ENCODE measurements around the gene SCD5.

Gene SCD5

DNA sequence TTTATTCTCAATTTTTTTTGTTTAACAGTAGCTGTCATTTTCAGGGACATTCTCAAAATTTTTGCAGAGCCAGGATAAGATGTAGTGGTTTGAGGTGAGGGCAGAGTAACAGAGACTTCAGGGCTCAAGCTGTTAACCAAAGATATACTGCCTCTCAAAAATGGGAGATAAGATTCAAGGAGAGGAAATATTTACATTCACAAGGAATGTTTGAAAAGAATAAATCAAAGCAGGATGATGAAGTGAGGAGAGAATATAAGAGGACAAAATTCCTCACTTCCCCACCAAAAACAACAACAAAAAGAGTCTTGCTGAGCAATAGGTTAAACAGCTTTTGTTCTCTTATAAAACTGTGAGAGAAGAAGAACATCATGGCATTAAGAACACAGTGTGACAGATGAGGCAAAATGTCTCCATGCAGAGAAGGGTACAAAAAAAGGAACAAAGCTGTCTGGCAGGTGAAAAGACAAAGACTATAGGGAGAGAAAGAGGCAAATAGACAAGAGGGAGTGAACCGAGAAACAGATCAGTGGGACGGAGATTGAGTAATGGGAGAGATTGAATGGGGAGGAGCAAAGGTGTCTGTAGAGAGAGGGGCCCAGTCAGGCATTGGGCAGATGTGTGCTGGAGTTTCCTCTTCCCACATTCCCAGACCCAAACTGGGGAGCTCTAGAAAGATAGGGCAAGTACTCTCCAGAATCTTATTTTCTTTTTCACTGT, 130.7 kb downstream of the SCD5 start:
- TF ChIP-seq, protein P1, sequence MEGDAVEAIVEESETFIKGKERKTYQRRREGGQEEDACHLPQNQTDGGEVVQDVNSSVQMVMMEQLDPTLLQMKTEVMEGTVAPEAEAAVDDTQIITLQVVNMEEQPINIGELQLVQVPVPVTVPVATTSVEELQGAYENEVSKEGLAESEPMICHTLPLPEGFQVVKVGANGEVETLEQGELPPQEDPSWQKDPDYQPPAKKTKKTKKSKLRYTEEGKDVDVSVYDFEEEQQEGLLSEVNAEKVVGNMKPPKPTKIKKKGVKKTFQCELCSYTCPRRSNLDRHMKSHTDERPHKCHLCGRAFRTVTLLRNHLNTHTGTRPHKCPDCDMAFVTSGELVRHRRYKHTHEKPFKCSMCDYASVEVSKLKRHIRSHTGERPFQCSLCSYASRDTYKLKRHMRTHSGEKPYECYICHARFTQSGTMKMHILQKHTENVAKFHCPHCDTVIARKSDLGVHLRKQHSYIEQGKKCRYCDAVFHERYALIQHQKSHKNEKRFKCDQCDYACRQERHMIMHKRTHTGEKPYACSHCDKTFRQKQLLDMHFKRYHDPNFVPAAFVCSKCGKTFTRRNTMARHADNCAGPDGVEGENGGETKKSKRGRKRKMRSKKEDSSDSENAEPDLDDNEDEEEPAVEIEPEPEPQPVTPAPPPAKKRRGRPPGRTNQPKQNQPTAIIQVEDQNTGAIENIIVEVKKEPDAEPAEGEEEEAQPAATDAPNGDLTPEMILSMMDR (IDR thresholded peaks at IDR 0.05), result no peak

DNA sequence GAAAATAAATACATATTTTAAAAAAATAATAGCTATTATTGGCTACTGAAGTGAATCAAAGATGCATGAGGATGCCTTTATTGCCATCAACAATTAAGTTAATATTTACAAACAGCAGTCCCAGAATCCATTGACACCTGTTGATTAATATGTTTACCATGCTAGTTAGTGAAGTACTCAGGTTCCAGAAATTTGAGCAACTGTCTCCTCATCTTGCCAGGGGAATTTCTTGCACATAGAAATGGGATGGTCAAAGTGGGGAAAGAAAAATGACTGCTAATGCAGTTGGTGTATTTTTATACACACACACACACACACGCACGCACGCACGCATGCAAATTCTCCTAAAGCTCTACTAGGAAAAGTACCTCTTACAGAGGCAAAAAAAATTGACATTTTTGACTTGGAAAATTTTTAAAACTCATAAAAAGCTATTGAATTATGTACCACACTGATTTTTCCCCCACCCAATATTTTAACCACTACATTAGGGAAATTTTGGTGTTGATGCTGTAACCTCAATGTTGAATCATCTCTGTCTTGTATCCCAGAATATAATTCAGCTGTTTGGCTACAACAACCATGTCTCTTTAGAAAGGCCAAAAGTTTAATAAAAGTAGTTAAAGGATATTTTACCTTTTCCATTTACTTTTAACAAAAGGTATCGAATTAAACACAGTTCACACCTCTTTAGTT, 131.5 kb downstream of the SCD5 start:
- TF ChIP-seq, protein P1 (IDR thresholded peaks at IDR 0.05), result no peak

DNA sequence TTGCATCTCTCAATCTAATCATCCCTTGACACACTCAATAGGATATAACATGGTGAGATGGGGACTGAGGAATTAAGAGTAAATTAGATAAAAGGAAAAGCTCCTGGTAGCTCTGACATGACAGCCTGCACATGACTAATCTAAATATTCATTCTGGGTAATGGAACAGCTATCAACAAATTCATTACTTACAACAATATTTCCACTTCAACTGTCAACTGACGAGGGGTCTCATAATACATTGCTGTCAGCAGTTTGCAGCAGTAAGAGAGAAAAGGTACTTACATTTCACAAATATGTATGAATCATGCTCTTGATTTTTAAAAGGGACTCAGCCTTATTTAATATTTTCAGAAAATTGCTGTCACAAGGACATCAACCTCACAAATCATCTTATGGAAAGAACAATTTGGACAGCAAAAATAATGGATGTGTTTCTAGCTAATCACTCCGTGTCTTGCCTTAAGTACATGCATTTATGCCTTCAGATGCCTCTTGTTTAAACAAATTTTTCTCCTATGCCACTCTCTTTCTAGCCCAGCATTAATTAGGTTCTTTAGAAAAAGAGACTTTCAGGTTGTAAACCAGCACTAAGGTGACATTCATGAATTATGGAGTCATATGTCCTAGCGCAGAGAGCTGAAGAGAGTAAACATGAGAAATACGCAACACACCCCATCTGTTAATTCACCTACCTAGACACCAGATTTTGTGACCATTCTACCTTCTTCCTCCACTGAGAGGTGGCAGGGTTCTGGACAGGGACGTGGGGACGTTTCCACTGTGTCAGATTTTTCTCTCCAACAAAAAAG, 137.2 kb downstream of the SCD5 start:
- TF ChIP-seq, protein P1 (IDR thresholded peaks at IDR 0.05), result no peak

DNA sequence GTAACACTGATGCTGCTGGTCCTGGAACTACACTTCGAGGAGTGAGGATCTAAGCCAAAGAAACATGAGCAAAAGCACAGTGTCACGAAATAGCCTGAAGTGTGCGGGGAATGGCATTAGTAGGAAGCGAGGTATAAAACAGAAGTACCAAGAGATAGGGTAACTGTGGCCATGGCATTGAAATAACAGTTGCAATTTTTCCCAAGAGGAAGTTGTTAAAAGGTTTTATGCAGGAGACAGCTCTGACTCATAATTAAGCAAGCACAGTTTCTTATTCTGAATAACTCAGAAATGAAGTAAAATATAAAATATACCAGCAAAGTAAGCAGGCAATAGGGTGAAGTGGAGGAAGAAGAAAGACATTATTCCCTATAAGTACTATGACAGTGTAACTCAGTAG, 146.5 kb downstream of the SCD5 start:
- TF ChIP-seq, protein P1 (IDR thresholded peaks at IDR 0.05), result no peak

DNA sequence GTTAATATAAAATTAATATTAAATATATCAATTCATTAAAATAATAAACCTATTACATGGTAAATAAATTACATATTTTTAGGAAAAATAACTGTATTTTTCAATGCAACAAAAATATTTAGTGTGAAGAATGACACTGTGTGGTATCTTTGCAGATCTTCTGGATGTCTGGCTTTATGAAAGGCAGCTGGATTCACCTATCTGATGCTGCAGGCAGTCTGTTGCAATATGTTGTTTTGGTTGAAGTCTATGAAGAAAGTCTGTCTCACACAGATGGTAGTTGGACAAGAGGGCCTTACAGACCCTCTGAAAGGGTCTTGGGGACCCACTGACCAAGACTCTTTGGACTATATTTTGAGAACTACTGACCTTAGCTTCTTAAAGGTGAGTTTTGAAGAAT, 147.7 kb downstream of the SCD5 start:
- TF ChIP-seq, protein P1 (IDR thresholded peaks at IDR 0.05), result no peak

DNA sequence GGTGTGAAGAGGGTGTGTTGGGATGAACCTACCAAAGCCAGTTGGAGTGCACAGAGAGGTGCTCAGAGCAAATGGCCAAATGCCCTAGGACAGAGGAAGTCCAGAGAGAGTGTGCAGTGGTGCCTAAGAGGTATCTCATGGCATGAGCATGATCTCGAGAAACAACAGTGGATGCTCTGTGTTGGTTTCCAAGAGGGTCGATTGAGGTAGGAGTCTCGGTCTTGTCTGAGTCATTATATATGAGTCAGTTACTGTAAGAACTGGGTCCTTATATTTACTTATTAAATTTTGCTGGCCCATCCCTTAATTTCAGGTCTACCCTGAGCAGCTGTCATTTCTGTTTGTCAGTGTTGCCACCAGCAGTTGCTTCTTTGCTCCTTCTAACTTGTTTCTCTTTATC, 150.2 kb downstream of the SCD5 start:
- TF ChIP-seq, protein P1 (IDR thresholded peaks at IDR 0.05), result no peak

DNA sequence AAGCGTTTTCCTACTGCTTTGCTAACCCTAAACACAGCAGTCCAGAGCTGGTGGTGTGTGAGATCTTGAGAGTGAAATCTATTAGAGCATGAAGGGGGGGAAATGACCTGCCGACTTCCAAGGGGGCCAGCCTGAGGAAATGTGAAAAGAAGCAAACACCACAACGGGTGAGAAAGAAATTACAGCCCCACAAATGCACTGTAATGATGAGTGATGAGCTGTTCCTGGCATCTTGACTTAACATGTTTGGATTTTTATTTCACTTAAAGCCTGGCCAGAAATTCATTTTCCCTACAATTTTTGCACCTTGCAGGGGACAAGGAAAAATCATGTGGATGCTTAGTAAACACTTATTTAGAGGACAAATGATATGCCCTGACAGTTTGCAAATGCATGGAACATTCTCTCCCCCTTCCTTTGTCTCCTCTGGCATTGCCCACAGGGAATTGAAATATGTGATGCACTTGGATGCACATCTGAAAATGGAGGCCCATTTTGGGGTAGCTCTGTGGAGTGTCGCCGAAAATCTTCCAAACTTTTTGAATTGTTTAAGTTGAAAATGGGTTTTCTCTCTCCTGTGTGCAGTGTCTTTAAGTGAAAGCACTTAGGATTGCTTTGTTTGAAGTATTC, 152.5 kb downstream of the SCD5 start:
- TF ChIP-seq, protein P1 (IDR thresholded peaks at IDR 0.05), result no peak

Data from LNCAP (cell line).